HG02798 (cell line): ENCODE data around the gene EMSY.
"Not testable (repeated sequence)": the region's sequence is repeated elsewhere in the genome, so short reads cannot be mapped to it uniquely, and the experiment has no call there.

ENCODE experiments used
- ATAC-seq: cut with Tn5 transposase; IDR thresholded peaks from one replicate; pipeline ENCODE4 v1.9.1; 2021; ENCODE audit warnings: mild to moderate bottlenecking; ENCODE audit not compliant: unreplicated experiment, poor library complexity

Gene EMSY

GRCh38 chr11:76592025-76592914 is 147.5 kb downstream of the EMSY start:
- no peak for ATAC-seq

DNA sequence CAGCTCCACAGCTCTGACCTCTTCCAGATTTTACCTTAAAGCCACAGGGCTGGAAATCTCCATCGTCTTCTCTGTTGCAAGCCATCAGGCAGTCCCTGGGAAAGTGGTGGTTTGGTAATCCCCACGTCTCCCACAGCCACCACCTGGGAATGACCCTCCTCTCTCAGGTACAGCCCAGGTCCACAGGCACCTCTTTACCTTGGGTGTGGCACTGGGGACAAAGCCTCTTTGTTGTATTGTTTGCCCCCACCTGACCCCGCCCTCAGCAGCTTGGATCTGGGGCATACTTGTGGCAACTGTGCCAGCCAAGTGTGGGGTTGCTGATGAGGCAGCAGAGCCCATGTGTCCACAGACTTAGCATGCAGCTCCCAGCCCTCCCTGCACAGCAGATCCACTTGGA is 148.1 kb downstream of the EMSY start:
- no peak for ATAC-seq

DNA sequence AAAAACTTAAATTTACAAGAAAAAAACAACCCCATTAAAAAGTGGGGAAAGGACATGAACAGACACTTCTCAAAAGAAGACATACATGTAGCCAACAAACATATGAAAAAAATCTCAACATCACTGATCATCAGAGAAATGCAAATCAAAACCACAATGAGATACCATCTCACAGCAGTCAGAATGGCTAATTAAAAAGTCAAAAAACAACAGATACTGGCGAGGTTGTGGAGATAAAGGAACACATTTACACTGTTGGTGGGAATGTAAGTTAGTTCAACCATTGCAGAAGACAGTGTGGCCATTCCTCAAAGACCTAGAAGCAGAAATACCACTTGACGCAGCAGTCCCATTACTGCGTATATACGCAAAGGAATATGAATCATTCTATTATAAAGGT is 150.3 kb downstream of the EMSY start:
- ATAC-seq, result not testable (repeated sequence)

GRCh38 chr11:76596652-76597051 is 151.8 kb downstream of the EMSY start:
- no peak for ATAC-seq

GRCh38 chr11:76597533-76598425 is 153.0 kb downstream of the EMSY start:
- ATAC-seq, result no peak

GRCh38 chr11:76598426-76598839 is 153.6 kb downstream of the EMSY start:
- peak; percentile 55 for ATAC-seq

DNA sequence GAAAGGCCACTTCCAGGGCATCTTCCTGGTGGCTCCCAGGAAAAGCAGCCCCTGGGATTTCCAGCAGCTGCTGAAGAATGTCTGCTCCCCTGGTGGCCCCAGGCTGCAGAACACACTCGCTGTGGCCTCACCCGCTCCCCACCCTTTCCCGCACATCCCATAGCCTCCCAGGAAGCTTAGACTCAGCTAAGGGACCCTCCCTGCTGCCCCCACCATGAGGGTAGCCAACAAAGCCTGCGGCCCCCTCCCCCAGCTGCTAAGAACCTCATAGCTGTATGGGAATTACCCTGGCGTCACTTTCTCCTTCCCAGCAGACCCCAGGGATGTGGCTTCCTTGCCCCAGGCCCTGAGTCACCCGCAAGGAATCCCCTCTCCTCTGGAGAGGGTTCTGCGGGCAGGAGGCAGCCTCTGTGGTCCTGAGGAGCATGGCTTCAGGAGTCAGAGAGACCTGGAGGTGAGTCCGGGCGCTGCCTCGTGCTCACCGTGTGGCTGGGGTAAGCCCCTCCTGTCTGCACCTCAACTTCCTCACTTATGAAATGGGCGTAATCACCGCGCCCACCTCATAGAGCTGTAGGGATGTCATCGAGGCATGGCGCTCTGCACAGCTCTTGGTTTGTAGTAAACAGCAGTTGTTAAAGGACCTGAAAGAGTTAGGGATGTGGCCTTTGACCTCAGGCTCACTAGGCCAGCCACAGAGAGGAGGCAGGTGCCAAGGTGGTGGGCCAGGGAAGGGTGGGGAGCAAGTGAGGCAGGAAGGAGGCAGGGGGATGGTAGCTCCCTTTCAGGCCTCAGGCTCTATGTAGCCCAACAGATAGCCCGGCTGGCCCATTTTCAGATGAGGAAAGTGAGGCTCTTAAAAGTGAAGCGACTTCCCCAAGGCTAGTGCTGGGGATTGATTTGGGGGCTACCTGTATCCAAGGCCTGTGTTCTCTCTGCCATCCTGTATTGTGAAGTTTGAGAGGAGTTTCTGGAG is 154.5 kb downstream of the EMSY start:
- ATAC-seq, result no peak

- ATAC-seq, result no peak
Observed at GRCh38 chr11:76600124-76600655, 155.4 kb downstream of the EMSY start.

GRCh38 chr11:76601272-76601671 is 156.5 kb downstream of the EMSY start:
- ATAC-seq, result no peak

- ATAC-seq, result no peak
Observed at GRCh38 chr11:76601724-76602123, 156.9 kb downstream of the EMSY start.

GRCh38 chr11:76602431-76602861 is 157.6 kb downstream of the EMSY start:
- no peak for ATAC-seq
